Endothelial cell of umbilical vein (primary cell): Measurements from ENCODE around the gene NRBF2. TPM values are rescaled to one million over a fixed set of nuclear protein-coding genes. Genes with fewer than 3 reads are reported as not detected.
"Not testable (repeated sequence)": the region's sequence is repeated elsewhere in the genome, so short reads cannot be mapped to it uniquely, and the experiment has no call there.

Source experiments
- Bru-seq: library from RNA; stranded (reverse); fragments of 400-500 nt; gene quantifications from one replicate; lab custom pipeline; 2021; lab: Mats Ljungman, UMichigan
- BruChase-seq, 2 experiments: library from RNA; stranded (reverse); fragments of 400-500 nt; gene quantifications; one replicate each; lab custom pipeline; 2021; lab: Mats Ljungman, UMichigan
- BruUV-seq: library from RNA; stranded (reverse); fragments of 400-500 nt; replicated peaks from 2 replicates; lab custom pipeline; 2021; lab: Mats Ljungman, UMichigan
- CTCF ChIA-PET: fragments of 300-600, 350-600 bp; sonication (Branson Sonifier 250); formaldehyde crosslinking; loops from one replicate; lab custom pipeline; 2021; ENCODE audit warnings: antibody characterized with exemption, inconsistent platforms; lab: Charles Lee
- POLR2A ChIA-PET: fragments of 300-600, 350-600 bp; sonication (Branson Sonifier 250); formaldehyde crosslinking; loops from one replicate; lab custom pipeline; 2021; ENCODE audit warnings: antibody characterized with exemption, inconsistent platforms; lab: Charles Lee
- DNase-seq: peaks from one replicate; pipeline ENCODE4 v3.0.0-alpha.2; 2011; ENCODE audit warnings: low read depth, low spot score
- FAIRE-seq: peaks from 2 replicates; lab custom pipeline; 2011; peaks lifted over from hg19 to GRCh38; lab: Jason Lieb, UNC
- H2AFZ ChIP-seq: 2 replicates; pipeline ENCODE4 v1.6.0; 2012; ENCODE audit warnings: low read depth, low read length, control low read depth, inconsistent platforms
- H3K27ac ChIP-seq: 2 replicates; pipeline ENCODE4 v1.5.1; 2011; ENCODE audit warnings: low read depth, mild to moderate bottlenecking, control low read depth, low read length, moderate library complexity; ENCODE audit not compliant: insufficient read depth
- H3K27me3 ChIP-seq, 2 experiments: 2 replicates each; pipeline versions ENCODE4 v1.6.0 to v1.6.1; 2011; ENCODE audit warnings: low read length in 2 of 2, mixed read lengths in 1 of 2; ENCODE audit not compliant: control insufficient read depth in 2 of 2, insufficient read depth in 2 of 2
- H3K36me3 ChIP-seq, 2 experiments: 2 replicates in 1 of 2; 3 replicates in 1 of 2; pipeline ENCODE4 v1.5.1; 2011; ENCODE audit warnings: low read length in 2 of 2, mild to moderate bottlenecking in 1 of 2, moderate library complexity in 1 of 2; ENCODE audit not compliant: control insufficient read depth in 2 of 2, insufficient read depth in 2 of 2; ENCODE audit errors: extremely low read depth in 1 of 2
- H3K4me1 ChIP-seq: 3 replicates; pipeline ENCODE4 v1.5.1; 2011; ENCODE audit warnings: mild to moderate bottlenecking, low read length; ENCODE audit not compliant: control insufficient read depth, insufficient read depth; ENCODE audit errors: extremely low read depth
- H3K4me2 ChIP-seq: 2 replicates; pipeline ENCODE4 v1.6.1; 2011; ENCODE audit warnings: low read length, control low read depth, mixed read lengths; ENCODE audit not compliant: insufficient read depth
- H3K4me3 ChIP-seq, 3 experiments: fragments of 200-600 bp in 1 of 3; sonication (generic), shearing (Covaris generic) in 1 of 3; replicated peaks in 1 of 3; 2 replicates each; pipeline ENCODE4 v1.5.1; 2011 to 2016; ENCODE audit warnings: control low read depth in 3 of 3, low read length in 3 of 3, mild to moderate bottlenecking in 2 of 3, inconsistent platforms in 1 of 3, low read depth in 1 of 3, moderate library complexity in 1 of 3; ENCODE audit not compliant: insufficient read depth in 1 of 3
- H3K79me2 ChIP-seq: 2 replicates; pipeline ENCODE4 v1.6.0; 2012; ENCODE audit warnings: low read length, inconsistent platforms; ENCODE audit not compliant: control insufficient read depth, insufficient read depth
- H3K9ac ChIP-seq: replicated peaks from 2 replicates; pipeline ENCODE3; 2011; ENCODE audit warnings: low read length, control low read depth; ENCODE audit not compliant: insufficient read depth; ENCODE audit errors: extremely low read depth
- H3K9me1 ChIP-seq: replicated peaks from 3 replicates; pipeline ENCODE4 v1.6.0; 2011; ENCODE audit warnings: mild to moderate bottlenecking, low read length; ENCODE audit not compliant: control insufficient read depth, insufficient read depth; ENCODE audit errors: extremely low read depth
- H3K9me3 ChIP-seq: replicated peaks from 2 replicates; pipeline ENCODE4 v1.5.1; 2012; ENCODE audit warnings: low read length, inconsistent platforms; ENCODE audit not compliant: control insufficient read depth, insufficient read depth
- H4K20me1 ChIP-seq: replicated peaks from 2 replicates; pipeline ENCODE3; 2011; ENCODE audit warnings: mild to moderate bottlenecking, low read length; ENCODE audit not compliant: control insufficient read depth, insufficient read depth; ENCODE audit errors: extremely low read depth
- EZH2 ChIP-seq: IDR thresholded peaks from 2 replicates; pipeline ENCODE4 v1.6.1; 2012; ENCODE audit warnings: borderline replicate concordance, low read depth, mild to moderate bottlenecking, moderate library complexity, low read length, inconsistent platforms; ENCODE audit not compliant: severe bottlenecking
- GATA2 ChIP-seq: IDR thresholded peaks from 2 replicates; pipeline ENCODE4 v1.7.0; 2011; ENCODE audit warnings: low read depth, mild to moderate bottlenecking, moderate library complexity, mixed read lengths, low read length; ENCODE audit not compliant: insufficient read length, insufficient read depth
- JUN ChIP-seq: IDR thresholded peaks from 2 replicates; pipeline ENCODE4 v1.6.1; 2011; ENCODE audit warnings: borderline replicate concordance, low read depth; ENCODE audit not compliant: insufficient read length, insufficient read depth
- MYC ChIP-seq: IDR thresholded peaks from one replicate; pipeline ENCODE4 v1.6.1; 2011; ENCODE audit warnings: mild to moderate bottlenecking, low read depth, low read length
- POLR2A ChIP-seq: IDR thresholded peaks from 2 replicates; pipeline ENCODE4 v1.6.1; 2012; ENCODE audit warnings: low read depth, mild to moderate bottlenecking, control low read depth, low read length
- POLR2AphosphoS5 ChIP-seq: IDR thresholded peaks from 2 replicates; pipeline ENCODE4 v1.6.1; 2012; ENCODE audit warnings: low read depth, mild to moderate bottlenecking, control low read depth, low read length, moderate library complexity; ENCODE audit not compliant: insufficient read depth
- dilution Hi-C: fragments of 300-500 bp; cut with MboI; formaldehyde crosslinking; loops from one replicate; pipeline ENCODE4 v1.15.0; 2019; ENCODE audit warnings: low sequenced_read_pairs; ENCODE audit not compliant: extremely low pct_ligation_motif_present
- intact Hi-C: fragments of 100-400 bp; cut with micrococcal nuclease; formaldehyde crosslinking; loops from one replicate; pipeline ENCODE4 v1.10.0; 2022
- long read RNA-seq: library from polyadenylated mRNA; stranded (forward); transcript quantifications from one replicate; pipeline ENCODE4 v2.0.0, GENCODE V29; 2021
- polyA minus RNA-seq, 3 experiments: library from RNA; depleted of rRNA, polyadenylated mRNA; stranded (reverse); fragments of >200 nt; gene quantifications; 1 replicate in 1 of 3; 2 replicates in 2 of 3; pipeline ENCODE4 v1.2.3, GENCODE V29; 2011
- polyA plus RNA-seq, 4 experiments: library from polyadenylated mRNA; depleted of rRNA in 3 of 4; stranded (reverse) in 3 of 4; unstranded in 1 of 4; fragments of >200 nt; gene quantifications; 2 replicates each; pipeline versions ENCODE4 v1.2.1 to v1.2.3, GENCODE V29; 2011 to 2012; ENCODE audit warnings: missing spikeins in 1 of 4
- total RNA-seq: library from RNA; stranded (reverse); gene quantifications from 2 replicates; pipeline ENCODE4 v1.2.3, GENCODE V29; 2021
- TF ChIP-seq, protein P1 (sequence below): IDR thresholded peaks from 2 replicates; pipeline ENCODE4 v1.6.1; 2011; ENCODE audit not compliant: insufficient read depth, insufficient read length
- TF ChIP-seq, protein P2 (sequence below), 2 donors: IDR thresholded peaks; 1 replicate in 1 of 2; 2 replicates in 1 of 2; pipeline ENCODE4 v1.5.1; 2011; ENCODE audit warnings: low read length in 2 of 2, mild to moderate bottlenecking in 2 of 2, moderate library complexity in 2 of 2, control low read depth in 1 of 2, inconsistent platforms in 1 of 2, low read depth in 1 of 2; ENCODE audit not compliant: insufficient read depth in 1 of 2; ENCODE audit errors: extremely low read depth in 1 of 2

Gene NRBF2
- 17.0 and 17.7 TPM in 2 replicates for total RNA-seq
- polyA plus RNA-seq, result 6.3 and 7.6 TPM in 2 replicates
- 11.5 and 12.1 TPM in 2 replicates for polyA plus RNA-seq (2011; cell fraction: cytosol; rRNA removed)
- polyA plus RNA-seq (2011; cell fraction: nucleus; rRNA removed), result 5.3 and 7.6 TPM in 2 replicates
- 21.9 and 24.1 TPM in 2 replicates for polyA plus RNA-seq (2012)
- polyA minus RNA-seq, result 7.8 and 8.0 TPM in 2 replicates
- 6.1 TPM for polyA minus RNA-seq (2011; cell fraction: cytosol; rRNA and poly(A)+ RNA removed)
- 4.9 and 6.2 TPM in 2 replicates for polyA minus RNA-seq (2011; cell fraction: nucleus; rRNA and poly(A)+ RNA removed)
- percentile 77 among the genes with signal in this experiment for Bru-seq, nascent RNA
- BruChase-seq, experiment 1, labeled RNA remaining after a 6-hour chase, result percentile 66 among the genes with signal in this experiment
- percentile 73 among the genes with signal in this experiment for BruChase-seq, experiment 2, labeled RNA remaining after a 2-hour chase
- long read RNA-seq, transcript NRBF2-201 (4 exons, 1,853 nt), result major isoform, 109 of 123 reads
- long read RNA-seq, partial matches to known transcripts, result 0 of 123 reads
- long read RNA-seq, other reads (novel, unspliced or antisense), result 13 of 123 reads

DNA sequence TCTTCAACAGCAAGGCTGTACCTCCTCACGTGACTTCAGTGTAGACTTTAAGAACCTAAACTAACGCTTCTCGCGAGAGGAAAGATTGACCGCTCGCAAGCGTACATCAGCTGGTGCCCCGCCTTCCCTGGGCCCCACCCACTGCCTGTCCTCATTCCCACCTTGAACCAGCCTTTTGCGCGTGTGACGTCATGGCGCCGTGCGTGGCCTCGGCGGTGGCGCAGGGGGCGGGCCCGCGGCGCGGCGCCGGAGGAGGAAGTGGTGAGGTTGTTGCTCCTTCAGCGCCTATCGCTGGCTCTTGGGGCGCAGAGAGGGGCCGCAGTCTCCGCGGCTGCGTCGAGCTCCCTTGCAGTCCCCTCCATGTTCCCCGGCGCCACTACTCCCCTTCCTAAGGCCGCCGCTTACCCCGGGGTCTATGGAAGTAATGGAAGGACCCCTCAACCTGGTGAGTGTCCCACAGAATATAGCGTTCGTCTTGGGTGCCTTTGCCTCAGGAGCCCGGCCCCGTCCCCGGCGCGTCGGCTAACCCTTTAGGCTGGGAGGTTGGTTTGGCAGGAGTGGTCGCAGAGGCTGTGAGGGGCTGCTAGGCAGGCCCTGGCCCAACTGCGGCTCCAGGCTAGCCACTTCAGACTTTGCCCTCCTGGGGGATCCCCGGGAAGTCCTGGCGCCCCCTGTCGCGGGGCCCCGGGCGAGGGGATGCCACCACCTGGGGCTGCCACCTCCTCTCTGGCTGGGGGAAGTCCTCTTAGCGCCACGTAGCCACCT, at the start of gene NRBF2:
TSS of gene NRBF2 (plus strand) at position 273 of the 765 bp plus-strand sequence. CDS start at position 416, 143 bp downstream.
- ChIA-PET POLR2A (interaction anchor here (0.9 to 1.5 kb wide), 4 partner anchors 9 to 34 kb away, joined by 3 read pairs; no protein-coding TSS in a partner anchor), CTCF (interaction anchor here (0.7 to 2.9 kb wide), 9 partner anchors 9 to 869 kb away, joined by 3 to 19 read pairs (median 5); no protein-coding TSS in a partner anchor)
- H3K79me2 ChIP-seq, result peaks cover 48% of the 10 kb centered on the region
- DNase-seq, result peak; percentile 98
- TF ChIP-seq, protein P1, sequence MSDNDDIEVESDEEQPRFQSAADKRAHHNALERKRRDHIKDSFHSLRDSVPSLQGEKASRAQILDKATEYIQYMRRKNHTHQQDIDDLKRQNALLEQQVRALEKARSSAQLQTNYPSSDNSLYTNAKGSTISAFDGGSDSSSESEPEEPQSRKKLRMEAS, result peak; percentile 91
- TF ChIP-seq EZH2, result no peak
- TF ChIP-seq, protein P2, sequence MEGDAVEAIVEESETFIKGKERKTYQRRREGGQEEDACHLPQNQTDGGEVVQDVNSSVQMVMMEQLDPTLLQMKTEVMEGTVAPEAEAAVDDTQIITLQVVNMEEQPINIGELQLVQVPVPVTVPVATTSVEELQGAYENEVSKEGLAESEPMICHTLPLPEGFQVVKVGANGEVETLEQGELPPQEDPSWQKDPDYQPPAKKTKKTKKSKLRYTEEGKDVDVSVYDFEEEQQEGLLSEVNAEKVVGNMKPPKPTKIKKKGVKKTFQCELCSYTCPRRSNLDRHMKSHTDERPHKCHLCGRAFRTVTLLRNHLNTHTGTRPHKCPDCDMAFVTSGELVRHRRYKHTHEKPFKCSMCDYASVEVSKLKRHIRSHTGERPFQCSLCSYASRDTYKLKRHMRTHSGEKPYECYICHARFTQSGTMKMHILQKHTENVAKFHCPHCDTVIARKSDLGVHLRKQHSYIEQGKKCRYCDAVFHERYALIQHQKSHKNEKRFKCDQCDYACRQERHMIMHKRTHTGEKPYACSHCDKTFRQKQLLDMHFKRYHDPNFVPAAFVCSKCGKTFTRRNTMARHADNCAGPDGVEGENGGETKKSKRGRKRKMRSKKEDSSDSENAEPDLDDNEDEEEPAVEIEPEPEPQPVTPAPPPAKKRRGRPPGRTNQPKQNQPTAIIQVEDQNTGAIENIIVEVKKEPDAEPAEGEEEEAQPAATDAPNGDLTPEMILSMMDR (IDR thresholded peaks at IDR 0.05; ENCODE audit: extremely low read depth in 1 of 2, insufficient read depth in 1 of 2, low read depth in 1 of 2, low read length in 2 of 2), result peak; percentile 10 to 24
- TF ChIP-seq JUN, result peak; percentile 2
- TF ChIP-seq MYC, result no peak
- TF ChIP-seq POLR2A, result peak; percentile 97
- no peak for TF ChIP-seq GATA2
- peak; percentile 88 for TF ChIP-seq POLR2AphosphoS5
- TSS peak; percentile 49 for BruUV-seq
- intact Hi-C loops (loop anchor here (1.0 to 5.0 kb wide), 2 partner anchors 317 to 541 kb away; partner anchors contain the start of gene EGR2), dilution Hi-C loops (no loop called here)
- H3K36me3 ChIP-seq, result no peaks in the 10 kb centered on the region
- H3K27me3 ChIP-seq, result no peaks in the 10 kb centered on the region
- peak within 1 kb of the TSS; percentile 90 for H3K9ac ChIP-seq
- peak within 1 kb of the TSS; percentile 63 for H2AFZ ChIP-seq
- H3K9me3 ChIP-seq, result no peaks in the 10 kb centered on the region
- H3K4me3 ChIP-seq, result peak within 1 kb of the TSS; percentile 48 to 73 (median 69)
- no peaks in the 10 kb centered on the region for H4K20me1 ChIP-seq
- peaks cover 7% of the 10 kb centered on the region for H3K4me1 ChIP-seq
- peak within 1 kb of the TSS; percentile 78 for H3K27ac ChIP-seq
- peak; percentile 95 for FAIRE-seq
- no peaks in the 10 kb centered on the region for H3K9me1 ChIP-seq
- H3K4me2 ChIP-seq, result peak within 1 kb of the TSS; percentile 87

DNA sequence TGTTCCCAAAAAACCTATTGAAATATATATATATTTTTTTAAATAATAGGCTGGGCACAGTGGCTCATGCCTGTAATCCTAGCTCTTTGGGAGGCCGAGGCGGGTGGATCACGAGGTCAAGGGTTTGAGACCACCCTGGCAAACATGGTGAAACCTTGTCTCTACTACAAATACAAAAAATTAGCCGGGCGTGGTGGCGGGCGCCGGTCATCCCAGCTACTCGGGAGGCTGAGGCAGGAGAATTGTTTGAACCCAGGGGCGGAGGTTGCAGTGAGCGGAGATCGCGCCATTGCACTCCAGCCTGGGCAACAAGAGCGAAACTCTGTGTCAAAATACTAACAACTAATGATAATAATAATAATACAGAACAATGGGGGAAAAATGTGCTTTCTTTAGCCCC, 49.7 kb upstream of the NRBF2 start:
- POLR2A ChIA-PET, H3K27ac ChIP-seq, H3K36me3 ChIP-seq, H3K9me3 ChIP-seq, H3K9ac ChIP-seq, FAIRE-seq, H2AFZ ChIP-seq, DNase-seq, dilution Hi-C loops, BruUV-seq, H3K4me1 ChIP-seq, H3K27me3 ChIP-seq, H3K4me3 ChIP-seq, H3K79me2 ChIP-seq, H3K4me2 ChIP-seq, H3K9me1 ChIP-seq, H4K20me1 ChIP-seq: not testable (repeated sequence)
- intact Hi-C loops, result loop anchor here (5.0 kb wide), 1 partner anchor 491 kb away; no protein-coding TSS in a partner anchor
- CTCF ChIA-PET, result interaction anchor here (0.7 to 4.0 kb wide), 35 partner anchors 8 to 928 kb away, joined by 3 to 64 read pairs (median 4); partner anchors contain the start of gene RTKN2
